ENCODE results near the gene FTSJ3.

DNA sequence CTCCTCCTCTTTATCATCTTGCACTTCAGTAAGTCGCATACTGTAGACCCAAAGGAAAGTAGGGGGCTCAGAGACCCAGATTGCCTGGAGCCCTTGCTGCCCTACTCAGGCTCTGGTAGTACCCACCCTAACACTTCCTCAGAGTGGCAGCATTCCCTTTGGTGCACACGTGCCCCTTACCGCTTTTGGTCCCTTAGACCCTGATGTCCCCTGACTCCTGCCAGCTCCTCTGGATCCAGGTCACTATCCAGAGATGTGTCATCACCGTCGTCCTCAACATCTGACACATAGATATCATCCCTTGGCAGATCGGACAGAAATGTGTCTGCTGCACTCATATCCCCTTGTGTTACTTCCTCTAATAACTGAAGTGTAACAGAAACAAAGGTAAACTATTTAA, 5.7 kb downstream of the FTSJ3 start:
- TF ChIP-seq, protein P1, sequence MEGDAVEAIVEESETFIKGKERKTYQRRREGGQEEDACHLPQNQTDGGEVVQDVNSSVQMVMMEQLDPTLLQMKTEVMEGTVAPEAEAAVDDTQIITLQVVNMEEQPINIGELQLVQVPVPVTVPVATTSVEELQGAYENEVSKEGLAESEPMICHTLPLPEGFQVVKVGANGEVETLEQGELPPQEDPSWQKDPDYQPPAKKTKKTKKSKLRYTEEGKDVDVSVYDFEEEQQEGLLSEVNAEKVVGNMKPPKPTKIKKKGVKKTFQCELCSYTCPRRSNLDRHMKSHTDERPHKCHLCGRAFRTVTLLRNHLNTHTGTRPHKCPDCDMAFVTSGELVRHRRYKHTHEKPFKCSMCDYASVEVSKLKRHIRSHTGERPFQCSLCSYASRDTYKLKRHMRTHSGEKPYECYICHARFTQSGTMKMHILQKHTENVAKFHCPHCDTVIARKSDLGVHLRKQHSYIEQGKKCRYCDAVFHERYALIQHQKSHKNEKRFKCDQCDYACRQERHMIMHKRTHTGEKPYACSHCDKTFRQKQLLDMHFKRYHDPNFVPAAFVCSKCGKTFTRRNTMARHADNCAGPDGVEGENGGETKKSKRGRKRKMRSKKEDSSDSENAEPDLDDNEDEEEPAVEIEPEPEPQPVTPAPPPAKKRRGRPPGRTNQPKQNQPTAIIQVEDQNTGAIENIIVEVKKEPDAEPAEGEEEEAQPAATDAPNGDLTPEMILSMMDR (IDR thresholded peaks at IDR 0.05; ENCODE audit: insufficient read depth, low read length) = no peak
- TF ChIP-seq POLR2AphosphoS5 (IDR thresholded peaks at IDR 0.05; ENCODE audit: low read depth) (no peak), GABPA (IDR thresholded peaks at IDR 0.05; ENCODE audit: low read depth) (no peak)
- TF ChIP-seq, protein P2, sequence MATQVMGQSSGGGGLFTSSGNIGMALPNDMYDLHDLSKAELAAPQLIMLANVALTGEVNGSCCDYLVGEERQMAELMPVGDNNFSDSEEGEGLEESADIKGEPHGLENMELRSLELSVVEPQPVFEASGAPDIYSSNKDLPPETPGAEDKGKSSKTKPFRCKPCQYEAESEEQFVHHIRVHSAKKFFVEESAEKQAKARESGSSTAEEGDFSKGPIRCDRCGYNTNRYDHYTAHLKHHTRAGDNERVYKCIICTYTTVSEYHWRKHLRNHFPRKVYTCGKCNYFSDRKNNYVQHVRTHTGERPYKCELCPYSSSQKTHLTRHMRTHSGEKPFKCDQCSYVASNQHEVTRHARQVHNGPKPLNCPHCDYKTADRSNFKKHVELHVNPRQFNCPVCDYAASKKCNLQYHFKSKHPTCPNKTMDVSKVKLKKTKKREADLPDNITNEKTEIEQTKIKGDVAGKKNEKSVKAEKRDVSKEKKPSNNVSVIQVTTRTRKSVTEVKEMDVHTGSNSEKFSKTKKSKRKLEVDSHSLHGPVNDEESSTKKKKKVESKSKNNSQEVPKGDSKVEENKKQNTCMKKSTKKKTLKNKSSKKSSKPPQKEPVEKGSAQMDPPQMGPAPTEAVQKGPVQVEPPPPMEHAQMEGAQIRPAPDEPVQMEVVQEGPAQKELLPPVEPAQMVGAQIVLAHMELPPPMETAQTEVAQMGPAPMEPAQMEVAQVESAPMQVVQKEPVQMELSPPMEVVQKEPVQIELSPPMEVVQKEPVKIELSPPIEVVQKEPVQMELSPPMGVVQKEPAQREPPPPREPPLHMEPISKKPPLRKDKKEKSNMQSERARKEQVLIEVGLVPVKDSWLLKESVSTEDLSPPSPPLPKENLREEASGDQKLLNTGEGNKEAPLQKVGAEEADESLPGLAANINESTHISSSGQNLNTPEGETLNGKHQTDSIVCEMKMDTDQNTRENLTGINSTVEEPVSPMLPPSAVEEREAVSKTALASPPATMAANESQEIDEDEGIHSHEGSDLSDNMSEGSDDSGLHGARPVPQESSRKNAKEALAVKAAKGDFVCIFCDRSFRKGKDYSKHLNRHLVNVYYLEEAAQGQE (IDR thresholded peaks at IDR 0.05; ENCODE audit: insufficient replicate concordance, low read depth) = no peak

Measured in HL-60 (cell line).